ENCODE data around the gene FAM3C. TPM values are rescaled to one million over a fixed set of nuclear protein-coding genes. Genes with fewer than 3 reads are reported as not detected.
A peak's percentile ranks its signal among the peaks of the same experiment; 100 is the strongest.

FAM3C gene
- total and polyA plus RNA-seq, 2 donors (not counting 1 experiment from before 2014, with no cell fraction given) = 38.7 to 75.4 TPM

DNA sequence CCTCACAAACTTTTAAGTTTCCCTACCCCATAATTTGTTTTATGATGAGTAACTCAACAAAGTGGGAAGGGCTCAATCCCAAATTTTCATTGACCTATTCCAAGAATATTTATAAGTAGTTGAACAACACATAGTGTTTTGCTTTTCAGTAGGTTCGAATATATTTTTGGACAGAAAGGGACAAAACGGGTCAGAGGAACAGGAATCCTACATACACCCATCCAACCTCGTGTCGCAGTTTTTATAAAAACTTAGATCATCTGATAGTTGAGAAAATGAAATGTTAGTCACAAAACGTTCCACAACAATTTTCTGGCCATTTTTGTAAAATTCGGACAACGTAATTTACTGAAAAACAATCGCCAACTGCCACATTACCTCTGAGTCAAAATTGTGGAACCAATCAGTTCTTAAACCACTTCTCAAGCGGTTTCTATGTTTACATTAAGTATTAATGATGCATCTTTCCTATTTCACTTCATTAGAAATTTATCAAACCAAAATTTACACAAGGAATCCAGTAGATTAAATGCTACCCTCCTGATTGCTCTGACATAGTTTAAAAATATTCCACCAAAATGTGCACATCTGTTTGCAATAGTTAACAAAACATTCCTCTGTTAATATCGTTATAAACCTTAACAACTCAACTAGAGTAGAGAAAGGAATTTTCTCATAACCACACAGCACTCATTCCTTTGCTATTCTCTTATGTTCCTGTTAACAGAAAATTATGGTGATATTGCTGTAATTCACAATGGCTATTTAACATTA is 61.0 kb downstream of the FAM3C start:
- peaks cover 5 to 10% of the 10 kb centered on the region in 2 donors for H3K4me1 ChIP-seq (ENCODE audit: control insufficient read depth in 2 of 2, insufficient read depth in 2 of 2, low read length in 2 of 2)
- H3K4me2 ChIP-seq (replicated peaks; ENCODE audit: low read depth, low read length, poor library complexity, severe bottlenecking) = no peak overlapping the region
- no peaks in the 10 kb centered on the region for H4K20me1 ChIP-seq (ENCODE audit: control insufficient read depth, insufficient read depth, low read length, poor library complexity, severe bottlenecking)
- peaks cover 3 to 5% of the 10 kb centered on the region in 2 experiments for H3K36me3 ChIP-seq (replicated peaks in 1 of 2; ENCODE audit: control extremely low read depth in 1 of 2, control insufficient read depth in 1 of 2, extremely low read depth in 1 of 2, insufficient read depth in 2 of 2, low read length in 1 of 2)
- Mint-ChIP-seq H3K4me1 (peaks cover 29% of the 10 kb centered on the region), H3K4me3 (no peak overlapping the region), H3K27ac (peak overlapping the region; percentile 38), H3K27me3 (peaks cover 9% of the 10 kb centered on the region), H3K9me3 (ENCODE audit: insufficient read depth) (no peaks in the 10 kb centered on the region)
- ATAC-seq (ENCODE audit: low read depth) (no peak), DNase-seq (no peak)
- no peak overlapping the region for H3K4me3 ChIP-seq (ENCODE audit: control extremely low read depth in 1 of 5, extremely low read depth in 1 of 5, insufficient read depth in 1 of 5, low read depth in 2 of 5, low read length in 4 of 5)
- no peaks in the 10 kb centered on the region for H3K9me3 ChIP-seq (ENCODE audit: control extremely low read depth in 1 of 3, control insufficient read depth in 2 of 3, insufficient read depth in 1 of 3, low read length in 2 of 3)
- H2AFZ ChIP-seq (ENCODE audit: insufficient read depth, low read depth, low read length, poor library complexity, severe bottlenecking) = no peak overlapping the region
- intact Hi-C loops (cut with micrococcal nuclease) = loop anchor here (5.0 to 10.0 kb wide), 2 partner anchors 62 to 540 kb away; partner anchors contain the start of gene FAM3C
- no peak overlapping the region for H3K27ac ChIP-seq (ENCODE audit: low read length in 2 of 2)
- no peak for TF ChIP-seq EZH2 (IDR thresholded peaks at IDR 0.05; ENCODE audit: borderline replicate concordance, insufficient read depth, low read depth, low read length, poor library complexity, severe bottlenecking)
- TF ChIP-seq CTCF (IDR thresholded peaks at IDR 0.05) = no peak
- H3K27me3 ChIP-seq (replicated peaks in 1 of 4; ENCODE audit: control extremely low read depth in 1 of 4, control insufficient read depth in 3 of 4, insufficient read depth in 4 of 4, low read length in 3 of 4) = peaks cover 0 to 3% (median 0%) of the 10 kb centered on the region in 4 experiments
- H3K9ac ChIP-seq (ENCODE audit: low read length) = no peak overlapping the region
- ChIA-PET POLR2A (no interaction called here), CTCF (interaction anchor here (0.6 kb wide), 1 partner anchor 177 kb away, joined by 3 read pairs; no protein-coding TSS in a partner anchor)
- H3K79me2 ChIP-seq (ENCODE audit: control insufficient read depth, insufficient read depth, low read length) = peaks cover 6% of the 10 kb centered on the region
- WGBS (ENCODE audit: insufficient coverage) = no CpG with 5 or more reads among the region's 10 CpGs

- Histone ChIP-seq H3K27me3 (replicated peaks in 1 of 4; ENCODE audit: control extremely low read depth in 1 of 4, control insufficient read depth in 3 of 4, insufficient read depth in 4 of 4, low read length in 3 of 4) (peaks cover 0 to 3% (median 0%) of the 10 kb centered on the region in 4 experiments), H2AFZ (ENCODE audit: insufficient read depth, low read depth, low read length, poor library complexity, severe bottlenecking) (no peak overlapping the region), H3K4me2 (replicated peaks; ENCODE audit: low read depth, low read length, poor library complexity, severe bottlenecking) (no peak overlapping the region), H3K36me3 (replicated peaks in 1 of 2; ENCODE audit: control extremely low read depth in 1 of 2, control insufficient read depth in 1 of 2, extremely low read depth in 1 of 2, insufficient read depth in 2 of 2, low read length in 1 of 2) (peaks cover 3 to 5% of the 10 kb centered on the region in 2 experiments), H4K20me1 (ENCODE audit: control insufficient read depth, insufficient read depth, low read length, poor library complexity, severe bottlenecking) (no peaks in the 10 kb centered on the region), H3K27ac (ENCODE audit: low read length in 2 of 2) (no peak overlapping the region), H3K4me3 (ENCODE audit: control extremely low read depth in 1 of 5, extremely low read depth in 1 of 5, insufficient read depth in 1 of 5, low read depth in 2 of 5, low read length in 4 of 5) (no peak overlapping the region), H3K9ac (ENCODE audit: low read length) (no peak overlapping the region), H3K9me3 (ENCODE audit: control extremely low read depth in 1 of 3, control insufficient read depth in 2 of 3, insufficient read depth in 1 of 3, low read length in 2 of 3) (no peaks in the 10 kb centered on the region), H3K4me1 (ENCODE audit: control insufficient read depth in 2 of 2, insufficient read depth in 2 of 2, low read length in 2 of 2) (peaks cover 10% of the 10 kb centered on the region in 2 donors), H3K79me2 (ENCODE audit: control insufficient read depth, insufficient read depth, low read length) (peaks cover 10% of the 10 kb centered on the region)
- TF ChIP-seq EZH2 (IDR thresholded peaks at IDR 0.05; ENCODE audit: borderline replicate concordance, insufficient read depth, low read depth, low read length, poor library complexity, severe bottlenecking) (no peak), CTCF (IDR thresholded peaks at IDR 0.05) (no peak)
- H3K4me1 Mint-ChIP-seq = peaks cover 35% of the 10 kb centered on the region
- H3K9me3 Mint-ChIP-seq (ENCODE audit: insufficient read depth) = no peaks in the 10 kb centered on the region
- ChIA-PET CTCF (no interaction called here), POLR2A (no interaction called here)
- H3K4me3 Mint-ChIP-seq = no peak overlapping the region
- no peak overlapping the region for H3K27ac Mint-ChIP-seq
- no CpG with 5 or more reads among the region's 4 CpGs for WGBS (ENCODE audit: insufficient coverage)
- ATAC-seq (ENCODE audit: low read depth) = no peak
- peaks cover 9% of the 10 kb centered on the region for H3K27me3 Mint-ChIP-seq
- intact Hi-C loops (cut with micrococcal nuclease) = loop anchor here (5.0 to 10.0 kb wide), 2 partner anchors 63 to 540 kb away; partner anchors contain the start of gene FAM3C
- no peak for DNase-seq
Measured at GRCh38 chr7:121334376-121334775, 61.7 kb downstream of the FAM3C start.

All from B cell (primary cell).